Tongue (tissue), 2 donors: Measurements from ENCODE around the gene DOCK10. TPM values are rescaled to one million over a fixed set of nuclear protein-coding genes. Genes with fewer than 3 reads are reported as not detected.

Experiments used
- small RNA-seq: library from RNA; depleted of rRNA; stranded (forward); fragments of <200 nt; gene quantifications from one replicate; pipeline ENCODE3, GENCODE V24; 2014; ENCODE audit warnings: low replicate concordance
- total RNA-seq: library from RNA; depleted of rRNA; stranded (reverse); fragments of >200 nt; gene quantifications from one replicate; pipeline ENCODE4 v1.2.3, GENCODE V29; 2014

Gene DOCK10
- total RNA-seq, 1 donor from 2014 or later: 13.8 TPM

Small RNAs within 50 kb of the gene (small RNA-seq; reads per million reads assigned to genes)
- not detected for gene MIR4439
